GM21576 (cell line): ENCODE results near the gene TMEM151A.
"Not testable (repeated sequence)": the region's sequence is repeated elsewhere in the genome, so short reads cannot be mapped to it uniquely, and the experiment has no call there.

Experiments
- ATAC-seq: cut with Tn5 transposase; IDR thresholded peaks from one replicate; pipeline ENCODE4 v1.9.1; 2021; ENCODE audit warnings: mild to moderate bottlenecking, moderate library complexity; ENCODE audit not compliant: unreplicated experiment

TMEM151A gene

DNA sequence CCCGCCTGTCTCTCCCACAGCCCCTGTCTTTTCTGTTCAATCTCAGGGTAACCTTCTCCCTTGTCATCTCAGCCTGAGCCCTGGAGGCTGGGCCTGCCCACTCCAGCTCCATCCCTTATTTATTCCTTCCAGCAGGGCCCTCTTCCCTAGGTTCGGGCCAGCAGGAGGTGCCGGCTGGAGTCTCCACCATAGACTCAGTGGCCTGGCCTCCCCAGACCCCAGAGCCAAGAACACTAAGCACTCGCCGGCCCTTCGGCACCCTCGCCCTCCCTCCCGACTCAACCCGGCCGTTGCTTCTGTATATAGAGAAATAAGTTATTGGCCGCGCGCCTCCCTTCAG lies 24.7 kb upstream of the TMEM151A start:
- no peak for ATAC-seq

DNA sequence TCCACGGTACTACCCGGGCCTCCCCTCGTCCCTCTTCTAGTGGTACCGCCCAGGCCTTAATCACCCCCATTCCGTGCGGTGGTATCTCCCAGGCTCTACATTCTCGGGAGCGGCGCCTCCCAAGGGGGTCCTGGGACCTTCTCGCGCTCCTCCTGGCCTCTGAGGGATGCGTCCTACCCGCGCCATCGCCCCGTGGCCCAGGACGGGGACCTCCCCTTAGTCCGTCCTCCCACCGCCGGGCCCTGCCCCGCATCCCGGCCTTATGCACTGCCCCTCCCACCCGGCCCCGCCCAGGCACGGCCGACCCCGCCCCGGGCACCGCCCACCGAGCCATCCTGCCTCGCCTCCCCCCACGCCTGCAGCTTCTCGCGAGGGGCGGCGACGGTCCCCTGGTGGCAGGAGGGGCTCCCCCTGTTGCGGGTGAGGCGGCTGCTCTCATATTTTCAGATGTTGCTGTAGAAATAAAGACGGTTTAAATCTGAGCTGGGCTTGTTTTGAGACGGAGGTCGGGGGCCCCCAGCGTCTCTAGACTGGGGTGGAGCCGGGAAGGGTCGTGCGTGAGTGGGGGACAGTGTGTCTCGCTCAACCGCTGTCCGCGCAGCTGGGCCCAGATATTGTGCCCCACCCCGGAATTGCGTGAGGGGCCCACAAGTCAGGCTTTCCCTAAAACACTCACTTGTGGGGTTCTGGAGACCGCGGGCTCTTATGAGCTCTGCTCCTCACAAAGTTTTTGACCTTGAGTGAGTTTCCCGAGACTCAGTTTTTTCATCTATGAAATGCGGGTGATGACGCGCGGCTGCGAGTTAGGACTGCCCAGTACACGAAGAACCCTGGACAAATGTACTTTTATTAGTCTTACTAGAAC lies 24.1 kb upstream of the TMEM151A start:
- ATAC-seq, result peak; percentile 37

DNA sequence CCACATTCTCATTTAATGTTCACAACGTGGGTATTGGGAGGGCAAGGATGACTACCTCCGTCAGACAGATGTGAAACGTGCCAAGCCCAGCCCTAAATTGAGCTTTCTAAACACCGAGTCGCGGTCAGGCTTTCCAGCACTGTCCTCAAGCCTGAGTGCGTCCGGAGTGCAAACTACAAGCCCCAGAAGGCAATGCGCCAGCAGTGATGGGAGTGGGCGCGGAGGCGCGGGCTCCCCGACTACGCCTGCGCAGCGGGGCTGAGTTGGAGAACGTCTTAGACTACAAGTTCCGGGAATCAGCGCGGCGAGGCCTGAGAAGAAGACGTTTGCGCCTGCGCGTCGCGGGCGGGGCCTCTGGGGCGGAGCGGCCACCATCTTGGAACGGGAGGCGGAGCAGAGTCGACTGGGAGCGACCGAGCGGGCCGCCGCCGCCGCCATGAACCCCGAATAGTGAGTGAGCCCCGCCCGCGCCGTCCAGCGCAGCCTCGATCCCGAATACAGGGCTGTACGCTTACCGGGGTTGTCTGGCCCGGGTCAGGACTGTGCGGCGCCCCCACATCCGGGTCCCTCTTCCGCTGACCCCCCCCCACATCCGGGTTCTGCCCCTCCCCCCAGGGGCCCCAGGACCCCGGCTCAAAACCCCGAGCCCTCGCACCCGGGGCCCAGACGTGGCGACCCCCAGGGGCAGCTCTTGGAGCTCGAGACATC lies 23.3 kb upstream of the TMEM151A start, which contains the start of gene RAB1B:
Gene RAB1B (plus strand): TSS at position 396 of the 708 bp plus-strand sequence. CDS start 41 bp downstream, at position 437.
- ATAC-seq, result peak; percentile 70

DNA sequence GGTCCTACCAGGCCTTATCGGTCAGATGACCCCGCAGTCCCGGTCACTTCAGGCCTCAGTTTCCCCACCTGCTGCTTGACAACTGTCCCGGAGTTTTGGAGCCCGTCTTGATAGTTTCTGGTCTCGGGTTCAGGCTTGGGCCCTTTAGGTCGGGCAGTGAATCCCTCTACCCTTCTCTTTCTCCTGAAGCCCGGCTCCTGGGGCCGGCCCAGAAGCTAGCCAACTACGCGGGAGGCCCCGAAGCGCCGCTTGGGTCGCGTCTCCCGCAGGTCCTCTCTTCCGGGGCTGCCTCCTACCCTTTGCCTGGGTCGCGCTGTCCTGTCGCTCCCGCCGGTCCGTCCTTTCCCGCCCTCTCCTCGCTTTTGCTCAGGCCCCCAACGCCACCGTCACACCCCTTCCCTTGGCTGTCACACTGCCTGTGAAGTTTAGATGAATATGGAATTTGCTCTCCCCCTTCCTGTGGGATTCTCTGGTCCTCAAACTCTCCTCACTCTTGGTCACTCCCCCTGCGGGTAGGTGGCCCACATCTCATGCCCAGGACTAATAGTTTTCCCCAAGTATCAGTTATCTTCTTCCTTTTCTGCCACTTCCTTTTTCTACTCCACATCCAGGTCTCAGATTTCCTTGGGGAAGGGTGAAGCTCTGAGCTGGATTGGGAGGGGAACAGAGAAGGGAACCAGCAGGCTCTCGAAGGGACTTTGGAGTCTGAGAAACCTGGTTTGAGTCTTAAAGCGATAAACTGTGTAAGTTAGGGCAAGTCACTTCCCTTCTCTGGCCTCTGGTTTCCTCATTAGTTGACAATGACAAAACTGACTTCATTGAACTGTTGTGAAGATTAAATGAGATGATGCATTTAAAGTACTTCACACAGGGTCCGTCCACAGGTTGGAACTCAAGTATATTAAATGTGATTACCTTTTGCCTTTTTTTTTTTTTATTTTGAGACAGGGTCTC lies 22.5 kb upstream of the TMEM151A start:
- no peak for ATAC-seq

DNA sequence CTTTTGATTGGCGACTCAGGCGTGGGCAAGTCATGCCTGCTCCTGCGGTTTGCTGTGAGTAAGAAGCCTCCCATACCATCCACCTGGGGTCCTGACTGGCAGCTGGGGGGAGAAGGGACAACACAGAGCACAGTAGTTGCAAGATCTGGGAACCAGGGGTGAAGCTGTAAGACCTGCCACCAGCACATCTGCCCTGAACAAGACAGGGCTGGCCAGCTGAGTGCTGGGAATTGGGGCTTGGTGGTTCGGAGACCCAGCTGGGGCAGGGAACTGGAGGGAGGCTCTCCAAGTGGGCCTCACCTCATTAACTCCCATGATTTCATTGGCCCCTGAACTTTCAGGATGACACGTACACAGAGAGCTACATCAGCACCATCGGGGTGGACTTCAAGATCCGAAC lies 19.9 kb upstream of the TMEM151A start:
- no peak for ATAC-seq

DNA sequence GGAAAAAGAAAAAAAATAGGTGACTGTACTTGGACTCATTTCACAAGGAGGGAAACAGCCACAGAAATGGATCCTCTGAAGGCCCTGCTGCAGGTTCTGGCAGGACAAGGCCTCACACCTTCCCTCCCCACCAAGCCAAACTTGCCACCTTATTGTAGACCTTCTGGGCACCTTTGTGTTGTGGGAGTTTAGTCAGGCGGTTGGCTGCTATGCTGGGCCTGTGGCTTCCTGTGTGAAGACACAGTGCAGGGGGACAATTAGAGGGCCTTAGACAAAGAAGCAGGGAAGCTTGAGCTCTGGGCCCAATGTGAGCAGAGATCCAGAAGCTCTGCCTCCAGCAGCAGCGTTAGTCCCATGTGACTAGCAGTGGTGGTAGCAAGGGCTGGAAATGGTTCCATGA lies 19.1 kb upstream of the TMEM151A start:
- no peak for ATAC-seq

DNA sequence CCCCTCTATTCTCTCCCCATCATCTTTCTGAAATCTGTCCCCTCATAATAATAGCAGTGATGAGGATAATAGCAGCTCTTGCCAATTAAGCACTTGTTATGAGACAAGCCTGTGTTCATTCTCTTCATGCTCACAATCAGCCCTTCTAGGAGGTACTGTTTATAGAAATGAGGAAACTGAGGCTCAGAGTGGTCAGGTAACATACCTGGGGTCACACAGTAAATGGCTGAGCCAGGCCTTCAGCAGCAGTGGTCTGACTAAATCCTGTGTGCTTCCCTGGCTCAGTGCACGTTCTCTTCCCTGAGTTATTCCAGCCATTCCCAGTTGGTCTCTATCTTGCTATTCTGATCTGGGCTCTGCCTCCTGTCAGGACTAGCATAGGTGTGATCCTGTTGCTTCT lies 17.5 kb upstream of the TMEM151A start:
- ATAC-seq, result no peak

DNA sequence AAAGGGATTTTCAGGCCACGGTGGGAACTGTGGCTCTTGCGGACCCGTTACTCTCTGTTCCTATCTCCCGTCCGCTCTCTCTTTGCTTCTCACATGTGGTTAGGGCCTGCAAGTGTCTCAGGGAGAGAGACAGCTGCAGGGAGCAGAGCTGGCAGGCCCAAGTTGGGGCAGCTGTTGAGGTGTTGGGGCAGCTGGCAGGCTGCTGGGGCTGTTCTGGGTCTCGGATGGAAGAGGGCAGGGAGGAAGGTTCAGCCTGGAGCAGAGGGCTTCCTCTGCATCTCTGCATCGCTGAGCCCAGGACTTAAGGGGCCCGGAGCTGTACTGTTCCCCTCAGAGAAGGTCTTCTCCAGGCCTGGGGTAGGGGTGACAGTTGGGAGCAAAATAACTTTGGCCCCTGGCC lies 16.3 kb upstream of the TMEM151A start:
- ATAC-seq, result no peak

DNA sequence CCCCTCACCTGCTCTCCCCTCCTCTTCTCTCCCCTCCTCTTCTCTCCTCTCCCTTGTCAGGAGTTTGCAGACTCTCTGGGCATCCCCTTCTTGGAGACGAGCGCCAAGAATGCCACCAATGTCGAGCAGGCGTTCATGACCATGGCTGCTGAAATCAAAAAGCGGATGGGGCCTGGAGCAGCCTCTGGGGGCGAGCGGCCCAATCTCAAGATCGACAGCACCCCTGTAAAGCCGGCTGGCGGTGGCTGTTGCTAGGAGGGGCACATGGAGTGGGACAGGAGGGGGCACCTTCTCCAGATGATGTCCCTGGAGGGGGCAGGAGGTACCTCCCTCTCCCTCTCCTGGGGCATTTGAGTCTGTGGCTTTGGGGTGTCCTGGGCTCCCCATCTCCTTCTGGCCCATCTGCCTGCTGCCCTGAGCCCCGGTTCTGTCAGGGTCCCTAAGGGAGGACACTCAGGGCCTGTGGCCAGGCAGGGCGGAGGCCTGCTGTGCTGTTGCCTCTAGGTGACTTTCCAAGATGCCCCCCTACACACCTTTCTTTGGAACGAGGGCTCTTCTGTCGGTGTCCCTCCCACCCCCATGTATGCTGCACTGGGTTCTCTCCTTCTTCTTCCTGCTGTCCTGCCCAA lies 15.6 kb upstream of the TMEM151A start:
- ATAC-seq, result no peak

DNA sequence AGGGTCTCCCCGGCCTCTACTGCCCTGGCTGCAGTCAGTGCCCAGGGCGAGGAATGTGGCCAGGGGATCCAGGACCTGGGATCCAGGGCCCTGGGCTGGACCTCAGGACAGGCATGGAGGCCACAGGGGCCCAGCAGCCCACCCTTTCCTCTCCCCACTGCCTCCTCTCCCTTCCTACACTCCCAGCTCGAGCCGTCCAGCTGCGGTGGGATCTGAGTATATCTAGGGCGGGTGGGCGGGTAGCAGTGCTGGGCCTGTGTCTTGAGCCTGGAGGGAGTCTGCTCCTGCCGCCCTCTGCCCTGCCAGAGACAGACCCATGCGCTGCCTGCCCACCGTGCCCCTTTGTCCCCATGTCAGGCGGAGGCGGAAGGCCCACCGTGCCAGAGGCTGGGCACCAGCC lies 15.1 kb upstream of the TMEM151A start:
- ATAC-seq, result not testable (repeated sequence)

DNA sequence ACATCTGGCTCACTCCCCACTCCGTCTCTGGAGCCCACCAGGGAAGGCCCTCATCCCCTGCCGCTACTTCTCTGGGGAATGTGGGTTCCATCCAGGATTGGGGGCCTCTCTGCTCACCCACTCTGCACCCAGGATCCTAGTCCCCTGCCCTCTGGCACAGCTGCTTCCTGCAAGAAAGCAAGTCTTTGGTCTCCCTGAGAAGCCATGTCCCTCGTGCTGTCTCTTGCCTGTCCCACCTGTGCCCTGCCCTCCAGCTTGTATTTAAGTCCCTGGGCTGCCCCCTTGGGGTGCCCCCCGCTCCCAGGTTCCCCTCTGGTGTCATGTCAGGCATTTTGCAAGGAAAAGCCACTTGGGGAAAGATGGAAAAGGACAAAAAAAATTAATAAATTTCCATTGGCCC lies 14.6 kb upstream of the TMEM151A start:
- ATAC-seq, result not testable (repeated sequence)

DNA sequence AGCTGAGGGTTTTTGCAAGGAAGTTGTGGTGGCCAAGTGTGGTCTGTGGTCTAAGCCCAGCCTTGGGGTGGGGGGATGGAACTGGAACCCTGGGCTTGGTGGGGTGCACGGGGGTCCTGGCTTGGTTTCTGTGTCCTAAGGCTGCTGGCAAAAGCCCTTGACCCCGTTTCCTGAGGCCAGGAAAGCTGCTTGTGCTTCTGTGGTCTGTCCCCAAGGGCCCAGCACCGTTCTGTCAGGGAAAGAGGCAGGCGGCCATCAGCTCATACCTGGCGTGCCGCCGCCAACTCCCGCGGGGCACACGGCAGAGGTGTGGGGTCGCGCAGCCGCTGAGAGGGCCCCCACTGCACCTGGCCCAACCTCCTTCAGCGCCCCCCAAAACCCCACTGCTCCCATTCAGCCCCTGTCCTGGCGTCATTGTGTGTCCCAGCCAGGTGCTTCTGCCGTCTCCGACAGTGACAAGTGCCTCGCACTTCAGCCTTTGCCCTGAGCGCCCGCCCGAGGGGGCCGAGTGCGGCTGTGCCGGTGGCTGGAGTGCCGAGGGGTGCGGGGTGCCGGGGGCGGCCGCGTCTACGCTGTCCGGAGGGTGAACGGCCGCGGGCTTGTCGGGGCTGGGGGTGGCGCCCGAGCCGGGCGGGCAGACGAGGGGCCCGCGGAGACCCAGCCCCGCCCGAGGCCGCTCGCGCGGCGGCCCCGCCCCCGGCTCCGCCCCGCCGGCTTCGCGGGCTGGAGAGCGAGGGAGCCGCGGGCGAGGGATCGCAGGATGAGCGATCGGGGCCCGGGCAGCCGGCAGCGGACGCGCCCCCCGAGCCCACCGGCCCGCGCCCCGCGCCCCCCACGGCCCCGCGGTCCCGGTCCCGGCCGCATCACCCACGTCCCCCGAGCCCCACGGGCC lies 14.0 kb upstream of the TMEM151A start, which contains the start of gene CNIH2:
Gene CNIH2 (plus strand): TSS at position 705 of the 892 bp plus-strand sequence. CDS start 282 bp downstream, outside the sequence.
- no peak for ATAC-seq

DNA sequence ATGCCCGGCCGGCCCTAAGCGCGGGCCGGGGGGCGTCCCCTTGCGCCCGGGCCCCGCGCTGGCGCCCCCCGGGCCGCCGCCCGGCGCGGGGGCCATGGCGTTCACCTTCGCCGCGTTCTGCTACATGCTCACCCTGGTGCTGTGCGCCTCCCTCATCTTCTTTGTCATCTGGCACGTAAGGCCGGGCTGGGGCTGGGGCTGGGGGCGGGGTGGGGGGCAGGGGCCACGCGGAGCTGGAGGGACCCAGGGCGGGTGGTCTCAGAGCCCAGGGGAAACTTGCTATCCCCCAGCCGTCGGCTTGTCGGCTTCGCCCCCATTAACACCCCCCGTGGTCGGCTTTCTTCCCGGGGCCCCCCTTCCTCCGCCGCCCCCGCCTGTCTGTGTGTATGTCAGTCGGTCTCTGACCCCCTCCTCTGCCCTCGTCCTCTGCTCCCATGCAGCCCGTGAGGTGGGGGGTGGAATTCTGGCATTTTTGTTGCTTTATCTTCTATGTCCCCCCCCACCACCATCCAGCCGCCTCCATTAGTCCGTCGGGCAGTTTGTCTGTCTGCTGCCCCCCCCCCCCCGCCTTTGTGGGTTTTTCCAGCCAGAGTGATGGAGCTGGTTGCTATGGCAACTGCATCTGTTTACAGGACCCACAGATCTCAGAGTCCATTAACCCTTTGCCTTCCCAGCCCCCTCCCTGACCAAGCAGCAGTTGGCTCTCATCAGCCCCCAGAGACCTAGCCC lies 13.2 kb upstream of the TMEM151A start:
- no peak for ATAC-seq

DNA sequence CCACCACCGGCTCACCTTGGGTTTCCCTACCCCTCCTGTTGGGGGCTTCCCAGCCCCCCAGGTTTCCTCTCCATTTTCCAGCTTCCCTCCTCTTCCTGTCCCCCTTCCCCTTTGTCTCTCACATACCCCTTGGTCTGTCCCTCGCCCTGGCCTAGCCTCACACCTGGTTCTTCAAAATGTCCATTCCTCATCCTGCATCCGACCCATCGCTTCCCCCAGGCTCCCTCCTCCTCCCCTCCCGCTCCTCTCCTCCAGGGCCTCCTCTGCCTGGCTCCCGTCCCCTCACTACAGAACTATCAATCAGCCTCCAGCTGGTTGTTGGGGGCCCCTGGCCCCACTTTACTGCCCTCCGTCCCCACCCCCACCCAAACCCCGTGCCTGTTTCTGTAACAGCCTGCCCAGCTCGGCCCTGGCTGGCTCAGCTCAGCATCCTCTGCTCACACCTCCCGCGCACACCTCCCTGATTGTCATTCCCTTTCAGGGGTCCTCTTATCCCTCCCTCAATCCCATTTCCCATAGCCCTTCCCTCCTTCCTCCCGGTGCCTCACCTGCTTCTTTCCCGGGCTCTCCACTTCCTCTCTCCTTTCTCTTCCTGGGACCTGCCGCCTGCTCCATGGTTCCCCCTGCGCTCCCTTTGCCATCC lies 12.5 kb upstream of the TMEM151A start:
- ATAC-seq, result no peak

DNA sequence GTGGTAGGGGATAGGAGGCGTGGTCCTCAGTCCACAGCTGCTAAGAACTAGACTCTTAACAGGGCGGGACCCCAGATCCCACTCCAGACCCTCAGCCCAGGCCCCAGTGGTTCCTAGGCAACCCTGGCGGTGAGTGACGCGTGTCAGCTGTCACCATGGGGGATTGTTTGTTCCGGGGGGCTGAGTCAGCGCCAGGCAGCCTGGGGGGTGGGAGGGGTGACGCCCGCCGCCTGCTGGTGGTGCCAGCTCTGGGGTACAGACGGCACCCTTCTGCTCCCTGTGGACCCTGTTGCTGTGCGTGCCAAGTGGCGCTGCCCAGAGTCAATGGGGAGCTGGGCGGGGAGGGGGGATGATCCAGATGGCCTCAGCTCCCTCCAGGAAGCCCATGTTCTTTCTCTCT lies 11.3 kb upstream of the TMEM151A start:
- ATAC-seq, result no peak

DNA sequence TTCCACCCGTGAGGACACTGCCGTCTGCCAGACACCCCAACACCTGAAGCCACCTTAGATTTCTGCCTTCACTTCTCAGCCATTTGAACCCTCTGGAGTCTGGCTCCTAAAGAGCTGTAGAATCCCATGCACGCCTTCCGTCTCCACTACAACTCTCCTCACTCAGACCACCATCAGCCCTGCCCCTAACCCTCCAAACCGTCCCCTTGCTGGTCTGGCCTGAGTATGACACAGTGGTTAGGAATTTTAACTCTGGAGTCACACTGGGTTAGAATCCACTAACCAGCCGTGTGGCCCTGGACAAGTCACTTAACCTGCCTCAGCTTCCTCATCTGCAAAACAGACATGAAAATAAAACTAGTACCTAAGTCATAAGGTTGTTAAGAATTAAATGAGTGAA lies 10.7 kb upstream of the TMEM151A start:
- ATAC-seq, result no peak

DNA sequence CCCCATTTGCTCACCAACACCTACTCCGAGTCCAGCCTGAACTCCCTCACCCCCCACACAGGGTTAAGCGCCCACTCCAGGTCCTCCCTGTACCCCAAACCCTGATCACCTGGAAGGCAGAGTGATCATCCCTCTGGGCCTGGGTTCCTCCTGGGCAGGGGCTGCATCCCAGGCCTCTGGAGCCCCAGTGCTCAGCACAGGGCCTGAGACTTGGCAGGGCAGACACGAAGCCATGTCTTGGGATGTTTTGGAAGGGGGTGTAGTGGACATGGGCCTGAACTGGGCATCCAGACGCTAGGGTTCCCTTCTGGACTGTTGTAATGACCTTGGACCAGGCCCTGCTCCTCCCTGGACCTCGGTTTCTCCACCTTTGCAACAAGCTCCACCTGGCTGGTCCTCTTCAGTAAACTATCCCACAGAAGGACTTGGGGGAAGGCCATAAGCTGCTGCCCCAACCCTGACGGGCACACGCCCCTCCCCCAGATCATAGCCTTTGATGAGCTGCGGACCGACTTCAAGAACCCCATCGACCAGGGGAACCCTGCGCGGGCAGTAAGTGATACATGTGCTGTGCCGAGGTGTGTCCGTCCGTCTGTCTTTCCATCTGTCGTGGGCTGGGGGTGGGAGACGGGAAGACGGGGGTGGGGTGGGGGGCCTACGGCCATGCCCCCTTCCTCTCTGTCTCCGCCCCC lies 9.8 kb upstream of the TMEM151A start:
- peak; percentile 6 for ATAC-seq
